Fibroblast of lung (primary cell): Measurements from ENCODE around the gene DDX28. TPM values are rescaled to one million over a fixed set of nuclear protein-coding genes. Genes with fewer than 3 reads are reported as not detected.

ENCODE experiments used
- DNase-seq, 2 donors: peaks; one replicate each; pipeline versions ENCODE4 v3.0.0 to v3.0.0-alpha.2; 2010; ENCODE audit warnings: low read depth in 2 of 2
- H2AFZ ChIP-seq: 2 replicates; pipeline ENCODE4 v1.5.1; 2012; ENCODE audit warnings: low read length, control low read depth, inconsistent platforms
- H3K27ac ChIP-seq: 2 replicates; pipeline ENCODE4 v1.5.1; 2011; ENCODE audit warnings: low read length, control low read depth; ENCODE audit not compliant: insufficient read depth
- H3K27me3 ChIP-seq: 2 replicates; pipeline ENCODE4 v1.5.1; 2011; ENCODE audit warnings: mild to moderate bottlenecking, low read length; ENCODE audit not compliant: control insufficient read depth, insufficient read depth
- H3K36me3 ChIP-seq: 2 replicates; pipeline ENCODE4 v1.5.1; 2011; ENCODE audit warnings: low read length; ENCODE audit not compliant: control insufficient read depth, insufficient read depth
- H3K4me1 ChIP-seq: 2 replicates; pipeline ENCODE4 v1.5.1; 2011; ENCODE audit warnings: low read length; ENCODE audit not compliant: control insufficient read depth, insufficient read depth; ENCODE audit errors: extremely low read depth
- H3K4me2 ChIP-seq: 2 replicates; pipeline ENCODE4 v1.5.1; 2011; ENCODE audit warnings: low read length, control low read depth; ENCODE audit not compliant: insufficient read depth; ENCODE audit errors: extremely low read depth
- H3K4me3 ChIP-seq, 4 experiments: fragments of 200-600 bp in 1 of 4; sonication (generic) in 1 of 4; replicated peaks in 1 of 4; 2 replicates each; pipeline ENCODE4 v1.5.1; 2011 to 2016; ENCODE audit warnings: low read length in 4 of 4, low read depth in 3 of 4, mild to moderate bottlenecking in 3 of 4, control low read depth in 2 of 4, inconsistent platforms in 1 of 4, mixed read lengths in 1 of 4; ENCODE audit not compliant: insufficient read depth in 1 of 4; ENCODE audit errors: control extremely low read depth in 1 of 4
- H3K79me2 ChIP-seq: 2 replicates; pipeline ENCODE4 v1.5.1; 2012; ENCODE audit warnings: mild to moderate bottlenecking, low read length, inconsistent platforms; ENCODE audit not compliant: control insufficient read depth, insufficient read depth
- H3K9ac ChIP-seq: 2 replicates; pipeline ENCODE4 v1.5.1; 2011; ENCODE audit warnings: mild to moderate bottlenecking, low read length, control low read depth; ENCODE audit not compliant: insufficient read depth
- H3K9me3 ChIP-seq: 2 replicates; pipeline ENCODE4 v1.5.1; 2012; ENCODE audit warnings: low read depth, low read length; ENCODE audit not compliant: control insufficient read depth, insufficient read depth
- H4K20me1 ChIP-seq: 2 replicates; pipeline ENCODE4 v1.5.1; 2011; ENCODE audit warnings: low read length; ENCODE audit not compliant: control insufficient read depth, insufficient read depth; ENCODE audit errors: extremely low read depth
- EZH2 ChIP-seq: IDR thresholded peaks from 2 replicates; pipeline ENCODE4 v1.5.1; 2012; ENCODE audit warnings: low read length, control low read depth, mild to moderate bottlenecking; ENCODE audit errors: missing control alignments
- polyA plus RNA-seq, 2 donors: library from polyadenylated mRNA; depleted of rRNA in 1 of 2; stranded (reverse) in 1 of 2; unstranded in 1 of 2; fragments of >200 nt; gene quantifications; 2 replicates each; pipeline ENCODE4 v1.2.1, GENCODE V29; 2011 to 2012; ENCODE audit warnings: missing spikeins in 1 of 2
- total RNA-seq: library from RNA; depleted of rRNA; stranded (reverse); fragments of >200 nt; gene quantifications from 2 replicates; pipeline ENCODE4 v1.2.1, GENCODE V29; 2014
- TF ChIP-seq, protein P1 (sequence below), 2 donors: IDR thresholded peaks in 1 of 2; conservative IDR thresholded peaks in 1 of 2; 1 replicate in 1 of 2; 2 replicates in 1 of 2; pipeline ENCODE4 v1.5.1; 2011 to 2012; ENCODE audit warnings: low read length in 2 of 2, control low read depth in 1 of 2, inconsistent platforms in 1 of 2, low read depth in 1 of 2, mild to moderate bottlenecking in 1 of 2

Gene DDX28
- total and polyA plus RNA-seq, 2 donors (not counting 1 experiment from before 2014, with no cell fraction given), result 5.3 to 10.7 TPM

DNA sequence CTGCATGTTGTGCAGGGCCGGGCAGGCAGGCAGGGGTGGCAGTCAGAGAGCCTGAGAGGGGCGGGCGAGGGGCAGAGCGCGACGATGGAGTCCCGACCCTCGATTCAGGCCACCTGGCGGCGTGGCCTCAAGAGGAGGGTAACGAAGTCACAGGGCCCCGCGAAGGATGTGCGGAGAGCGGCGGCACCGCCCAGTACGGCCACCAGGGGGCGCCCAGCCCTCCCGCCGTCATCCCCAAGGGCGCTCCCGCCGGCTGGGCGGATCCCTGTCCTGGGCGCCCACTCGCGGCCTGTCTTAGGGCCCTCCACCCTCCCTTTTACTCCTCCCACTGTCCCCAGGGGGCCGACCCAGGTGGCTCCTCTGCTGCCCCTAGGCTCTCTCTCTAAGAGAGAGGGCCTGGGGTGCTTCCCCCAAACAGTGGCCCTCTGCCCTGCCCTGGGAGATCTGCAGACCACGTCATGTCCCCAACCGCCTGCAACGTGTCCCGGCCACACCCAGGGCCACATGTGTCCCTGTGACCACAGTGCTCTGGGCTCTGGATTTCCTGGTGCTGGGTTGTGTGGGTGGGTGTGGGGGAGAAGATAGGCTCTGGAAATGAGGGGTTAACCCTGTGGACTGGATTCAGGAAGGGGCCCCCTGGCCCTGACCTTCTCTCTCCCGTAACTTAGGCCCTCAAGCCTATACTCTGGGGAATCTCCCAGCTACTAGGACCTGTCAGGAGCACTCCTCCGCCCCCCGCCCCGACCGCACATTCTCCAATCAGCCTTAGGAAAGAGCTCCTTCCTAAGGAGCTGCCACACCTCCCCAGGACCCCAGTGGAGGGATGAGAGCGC, 29.6 kb downstream of the DDX28 start:
- Histone ChIP-seq H3K4me1 (peaks cover 2% of the 10 kb centered on the region), H3K9ac (peak overlapping the region; percentile 26), H4K20me1 (no peaks in the 10 kb centered on the region), H3K36me3 (no peaks in the 10 kb centered on the region), H3K9me3 (no peaks in the 10 kb centered on the region), H3K27ac (no peak overlapping the region), H3K79me2 (no peaks in the 10 kb centered on the region), H3K4me3 (peak overlapping the region in 1 of 4 experiments; percentile 41), H3K4me2 (peak overlapping the region; percentile 66), H2AFZ (peak overlapping the region; percentile 80), H3K27me3 (no peaks in the 10 kb centered on the region)
- peak; percentile 50 to 60 for DNase-seq
- TF ChIP-seq, protein P1, sequence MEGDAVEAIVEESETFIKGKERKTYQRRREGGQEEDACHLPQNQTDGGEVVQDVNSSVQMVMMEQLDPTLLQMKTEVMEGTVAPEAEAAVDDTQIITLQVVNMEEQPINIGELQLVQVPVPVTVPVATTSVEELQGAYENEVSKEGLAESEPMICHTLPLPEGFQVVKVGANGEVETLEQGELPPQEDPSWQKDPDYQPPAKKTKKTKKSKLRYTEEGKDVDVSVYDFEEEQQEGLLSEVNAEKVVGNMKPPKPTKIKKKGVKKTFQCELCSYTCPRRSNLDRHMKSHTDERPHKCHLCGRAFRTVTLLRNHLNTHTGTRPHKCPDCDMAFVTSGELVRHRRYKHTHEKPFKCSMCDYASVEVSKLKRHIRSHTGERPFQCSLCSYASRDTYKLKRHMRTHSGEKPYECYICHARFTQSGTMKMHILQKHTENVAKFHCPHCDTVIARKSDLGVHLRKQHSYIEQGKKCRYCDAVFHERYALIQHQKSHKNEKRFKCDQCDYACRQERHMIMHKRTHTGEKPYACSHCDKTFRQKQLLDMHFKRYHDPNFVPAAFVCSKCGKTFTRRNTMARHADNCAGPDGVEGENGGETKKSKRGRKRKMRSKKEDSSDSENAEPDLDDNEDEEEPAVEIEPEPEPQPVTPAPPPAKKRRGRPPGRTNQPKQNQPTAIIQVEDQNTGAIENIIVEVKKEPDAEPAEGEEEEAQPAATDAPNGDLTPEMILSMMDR (conservative IDR thresholded peaks at IDR 0.05 in 1 of 2, IDR thresholded peaks at IDR 0.05 in 1 of 2; ENCODE audit: low read depth in 1 of 2, low read length in 2 of 2), result peak; percentile 70 to 73
- no peak for TF ChIP-seq EZH2

DNA sequence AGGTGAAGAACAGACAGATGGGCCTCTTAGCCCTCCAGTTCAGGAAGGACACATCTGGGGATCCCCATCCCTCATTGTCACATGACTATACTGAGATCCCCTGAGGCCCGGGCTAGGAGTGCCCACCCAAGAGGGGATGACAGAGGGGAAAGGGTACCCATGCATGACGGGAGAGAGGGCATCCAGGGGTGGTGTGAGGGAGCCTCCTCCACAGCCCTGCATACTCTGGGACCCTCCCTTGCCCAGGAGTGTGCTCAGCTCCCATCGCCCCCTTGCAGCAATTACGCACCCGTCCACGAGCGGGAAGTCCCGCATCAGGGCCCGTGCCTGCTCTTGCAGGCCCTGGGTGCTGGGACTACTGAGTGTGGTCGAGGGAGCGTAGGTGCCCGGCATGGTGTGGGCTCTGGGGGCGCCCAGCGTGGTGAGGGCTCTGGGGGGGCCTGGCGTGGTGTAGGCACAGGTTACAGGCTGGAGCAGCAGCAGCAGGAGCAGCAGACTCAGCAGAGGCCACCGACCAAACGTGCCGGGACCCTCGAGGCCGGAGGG, 30.3 kb downstream of the DDX28 start:
- no peak overlapping the region for H3K27ac ChIP-seq
- TF ChIP-seq, protein P1 (conservative IDR thresholded peaks at IDR 0.05 in 1 of 2, IDR thresholded peaks at IDR 0.05 in 1 of 2; ENCODE audit: low read depth in 1 of 2, low read length in 2 of 2), result no peak
- no peak for TF ChIP-seq EZH2
- no peak overlapping the region for H3K4me3 ChIP-seq
- peaks cover 3% of the 10 kb centered on the region for H3K4me1 ChIP-seq
- H3K9me3 ChIP-seq, result no peaks in the 10 kb centered on the region
- DNase-seq, result no peak
- no peak overlapping the region for H3K9ac ChIP-seq
- H4K20me1 ChIP-seq, result no peaks in the 10 kb centered on the region
- no peak overlapping the region for H3K4me2 ChIP-seq
- H3K36me3 ChIP-seq, result no peaks in the 10 kb centered on the region
- no peaks in the 10 kb centered on the region for H3K27me3 ChIP-seq
- H3K79me2 ChIP-seq, result no peaks in the 10 kb centered on the region
- no peak overlapping the region for H2AFZ ChIP-seq

DNA sequence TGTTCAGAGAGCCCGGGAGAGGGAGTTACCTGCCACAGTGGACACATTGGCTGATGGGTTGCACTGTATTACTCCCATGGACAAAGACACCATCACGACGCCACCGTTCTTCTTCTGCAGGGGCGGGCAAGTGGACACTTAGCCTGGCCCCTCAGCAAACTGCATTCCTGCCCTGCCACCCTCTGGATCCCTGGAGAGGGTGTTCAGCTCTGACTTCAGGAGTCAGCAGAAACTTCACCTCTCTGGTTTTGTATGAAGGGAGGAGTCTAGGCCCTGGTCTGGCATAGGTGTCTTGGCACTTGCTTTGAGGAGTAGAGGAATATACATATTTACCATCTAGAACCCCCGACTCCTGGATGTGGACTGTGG, 33.0 kb downstream of the DDX28 start:
- H3K4me2 ChIP-seq, result no peak overlapping the region
- no peaks in the 10 kb centered on the region for H4K20me1 ChIP-seq
- H3K36me3 ChIP-seq, result no peaks in the 10 kb centered on the region
- H3K4me3 ChIP-seq, result no peak overlapping the region
- H2AFZ ChIP-seq, result no peak overlapping the region
- DNase-seq, result no peak
- no peak for TF ChIP-seq EZH2
- TF ChIP-seq, protein P1 (conservative IDR thresholded peaks at IDR 0.05 in 1 of 2, IDR thresholded peaks at IDR 0.05 in 1 of 2; ENCODE audit: low read depth in 1 of 2, low read length in 2 of 2), result no peak
- no peak overlapping the region for H3K27ac ChIP-seq
- no peaks in the 10 kb centered on the region for H3K27me3 ChIP-seq
- H3K9me3 ChIP-seq, result no peaks in the 10 kb centered on the region
- H3K4me1 ChIP-seq, result peaks cover 4% of the 10 kb centered on the region
- no peak overlapping the region for H3K9ac ChIP-seq
- H3K79me2 ChIP-seq, result no peaks in the 10 kb centered on the region
